ENCODE results near the gene TMEM19. TPM values are rescaled to one million over a fixed set of nuclear protein-coding genes. Genes with fewer than 3 reads are reported as not detected.
"Not testable (repeated sequence)": the region's sequence is repeated elsewhere in the genome, so short reads cannot be mapped to it uniquely, and the experiment has no call there.

The TMEM19 gene
- total RNA-seq, 1 experiment from 2014 or later: 30.5 TPM

- not testable (repeated sequence) for H3K4me3 ChIP-seq, H3K36me3 ChIP-seq, DNase-seq, H3K9me3 ChIP-seq, H3K27me3 ChIP-seq
Observed at GRCh38 chr12:71693651-71694050, 7.8 kb downstream of the TMEM19 start.

GRCh38 chr12:71694099-71694820 is 8.4 kb downstream of the TMEM19 start:
- no peak for DNase-seq
- H3K9me3 ChIP-seq: no peaks in the 10 kb centered on the region
- no peaks in the 10 kb centered on the region for H3K27me3 ChIP-seq
- no peak overlapping the region for H3K4me3 ChIP-seq
- H3K36me3 ChIP-seq: peaks cover 4% of the 10 kb centered on the region; the same call in 1 of the 2 replicates

GRCh38 chr12:71695782-71696181 is 9.9 kb downstream of the TMEM19 start:
- Histone ChIP-seq H3K4me3 (no peak overlapping the region), H3K36me3 (peaks cover 4% of the 10 kb centered on the region; the same call in 1 of the 2 replicates), H3K27me3 (no peaks in the 10 kb centered on the region), H3K9me3 (no peaks in the 10 kb centered on the region)
- DNase-seq: no peak

GRCh38 chr12:71702181-71702580 is 16.3 kb downstream of the TMEM19 start:
- H3K27me3 ChIP-seq, DNase-seq, H3K4me3 ChIP-seq, H3K9me3 ChIP-seq, H3K36me3 ChIP-seq: not testable (repeated sequence)

- H3K9me3 ChIP-seq: no peaks in the 10 kb centered on the region
- H3K36me3 ChIP-seq: peaks cover 3% of the 10 kb centered on the region; the same call in 1 of the 2 replicates
- no peaks in the 10 kb centered on the region for H3K27me3 ChIP-seq
- DNase-seq: no peak
- H3K4me3 ChIP-seq: no peak overlapping the region
Observed at GRCh38 chr12:71702590-71702989, 16.7 kb downstream of the TMEM19 start.

- H3K27me3 ChIP-seq: no peaks in the 10 kb centered on the region
- no peak for DNase-seq
- no peaks in the 10 kb centered on the region for H3K9me3 ChIP-seq
Observed at GRCh38 chr12:71703206-71703605, 17.3 kb downstream of the TMEM19 start.

GRCh38 chr12:71704920-71705319 is 19.0 kb downstream of the TMEM19 start:
- no peak for DNase-seq
- Histone ChIP-seq H3K27me3 (no peaks in the 10 kb centered on the region), H3K4me3 (no peak overlapping the region), H3K36me3 (no peaks in the 10 kb centered on the region; the same call in 1 of the 2 replicates), H3K9me3 (no peaks in the 10 kb centered on the region)

More at GRCh38 chr12:71703206-71703605, 17.3 kb downstream of the TMEM19 start:
- Histone ChIP-seq H3K36me3 (peaks cover 2% of the 10 kb centered on the region; the same call in 1 of the 2 replicates), H3K4me3 (no peak overlapping the region)

- Histone ChIP-seq H3K36me3 (no peaks in the 10 kb centered on the region), H3K4me3 (no peak overlapping the region), H3K9me3 (peaks cover 4% of the 10 kb centered on the region; the same call in 1 of the 2 replicates), H3K27me3 (no peaks in the 10 kb centered on the region)
- no peak for DNase-seq
Observed at GRCh38 chr12:71708658-71709057, 22.8 kb downstream of the TMEM19 start.

GRCh38 chr12:71710276-71711125 is 24.6 kb downstream of the TMEM19 start:
- Histone ChIP-seq H3K4me3 (no peak overlapping the region), H3K9me3 (peaks cover 6% of the 10 kb centered on the region; the same call in 1 of the 2 replicates), H3K27me3 (no peaks in the 10 kb centered on the region), H3K36me3 (no peaks in the 10 kb centered on the region)
- peak; percentile 78 for DNase-seq

- Histone ChIP-seq H3K27me3 (no peaks in the 10 kb centered on the region), H3K9me3 (0 out of 2 replicates have a peak, but pooled peaks cover 2% of the 10 kb centered on the region), H3K36me3 (no peaks in the 10 kb centered on the region), H3K4me3 (no peak overlapping the region)
- no peak for DNase-seq
Observed at GRCh38 chr12:71718611-71719010, 32.7 kb downstream of the TMEM19 start.

GRCh38 chr12:71719647-71720370 is 33.9 kb downstream of the TMEM19 start:
- Histone ChIP-seq H3K4me3 (no peak overlapping the region), H3K9me3 (no peaks in the 10 kb centered on the region), H3K36me3 (no peaks in the 10 kb centered on the region), H3K27me3 (no peaks in the 10 kb centered on the region)
- no peak for DNase-seq

GRCh38 chr12:71721783-71722505 is 36.1 kb downstream of the TMEM19 start:
- no peaks in the 10 kb centered on the region for H3K27me3 ChIP-seq
- no peak for DNase-seq
- H3K9me3 ChIP-seq: no peaks in the 10 kb centered on the region
- H3K4me3 ChIP-seq: no peak overlapping the region
- H3K36me3 ChIP-seq: no peaks in the 10 kb centered on the region

- Histone ChIP-seq H3K27me3 (no peaks in the 10 kb centered on the region), H3K4me3 (no peak overlapping the region), H3K36me3 (no peaks in the 10 kb centered on the region), H3K9me3 (no peaks in the 10 kb centered on the region)
- DNase-seq: no peak
Observed at GRCh38 chr12:71725011-71725410, 39.1 kb downstream of the TMEM19 start.

GRCh38 chr12:71726548-71726947 is 40.7 kb downstream of the TMEM19 start:
- no peaks in the 10 kb centered on the region for H3K9me3 ChIP-seq
- no peaks in the 10 kb centered on the region for H3K36me3 ChIP-seq
- no peaks in the 10 kb centered on the region for H3K27me3 ChIP-seq
- H3K4me3 ChIP-seq: no peak overlapping the region
- no peak for DNase-seq

GRCh38 chr12:71727958-71728357 is 42.1 kb downstream of the TMEM19 start:
- no peak for DNase-seq
- Histone ChIP-seq H3K27me3 (no peaks in the 10 kb centered on the region), H3K4me3 (no peak overlapping the region), H3K36me3 (no peaks in the 10 kb centered on the region), H3K9me3 (no peaks in the 10 kb centered on the region)

- no peaks in the 10 kb centered on the region for H3K9me3 ChIP-seq
- DNase-seq: no peak
- no peaks in the 10 kb centered on the region for H3K27me3 ChIP-seq
- no peaks in the 10 kb centered on the region for H3K36me3 ChIP-seq
- no peak overlapping the region for H3K4me3 ChIP-seq
Observed at GRCh38 chr12:71730936-71731335, 45.1 kb downstream of the TMEM19 start.
